Adrenal gland (tissue), 5 donors: ENCODE data around the gene BTBD16.

Experiments used
- CTCF ChIP-seq, 6 experiments: fragments of 450-650 bp in 4 of 6; fragments of 200-600 bp in 2 of 6; sonication (generic) in 1 of 6; IDR thresholded peaks; 1 replicate in 5 of 6; 2 replicates in 1 of 6; pipeline versions ENCODE4 v1.5.1 to v1.8.0; 2016 to 2021; ENCODE audit warnings: antibody characterized with exemption in 6 of 6, mild to moderate bottlenecking in 2 of 6, moderate library complexity in 1 of 6
- POLR2A ChIP-seq, 2 donors: fragments of 450-650 bp; IDR thresholded peaks; one replicate each; pipeline ENCODE4 v1.6.1; 2017; ENCODE audit warnings: antibody characterized with exemption in 2 of 2, mild to moderate bottlenecking in 2 of 2, moderate library complexity in 1 of 2
- donor health status: DM: no; HTN: no; CAD: no.

GRCh38 chr10:122263971-122264370 lies 7.1 kb upstream of the BTBD16 start:
- TF ChIP-seq POLR2A (IDR thresholded peaks at IDR 0.05) (no peak), CTCF (IDR thresholded peaks at IDR 0.05) (no peak)
